Nephron progenitor cell (in vitro differentiated cells): ENCODE data around the gene GPR156.

Source experiments
- DNase-seq: peaks from one replicate; pipeline ENCODE4 v3.0.0; 2021
- H3K27ac Mint-ChIP-seq: 2 replicates; pipeline ENCODE4 v1.8.0; 2021; ENCODE audit warnings: mild to moderate bottlenecking, moderate library complexity, mixed read lengths
- H3K27me3 Mint-ChIP-seq: 2 replicates; pipeline ENCODE4 v1.8.0; 2021; ENCODE audit warnings: mild to moderate bottlenecking, low read depth, mixed read lengths; ENCODE audit not compliant: poor library complexity
- H3K36me3 Mint-ChIP-seq: 2 replicates; pipeline ENCODE4 v1.8.0; 2021; ENCODE audit warnings: low read depth, mixed read lengths
- H3K4me1 Mint-ChIP-seq: 2 replicates; pipeline ENCODE4 v1.8.0; 2021; ENCODE audit warnings: mixed read lengths
- H3K4me3 Mint-ChIP-seq: 2 replicates; pipeline ENCODE4 v1.8.0; 2021; ENCODE audit warnings: mild to moderate bottlenecking, moderate library complexity, mixed read lengths
- H3K9me3 Mint-ChIP-seq: 2 replicates; pipeline ENCODE4 v1.8.0; 2021; ENCODE audit warnings: mild to moderate bottlenecking, moderate library complexity, mixed read lengths
- TF ChIP-seq, protein P1 (sequence below): fragments of 200-600 bp; sonication (generic); IDR thresholded peaks from 2 replicates; pipeline ENCODE4 v1.5.0; 2021; ENCODE audit warnings: antibody characterized with exemption

Gene GPR156

DNA sequence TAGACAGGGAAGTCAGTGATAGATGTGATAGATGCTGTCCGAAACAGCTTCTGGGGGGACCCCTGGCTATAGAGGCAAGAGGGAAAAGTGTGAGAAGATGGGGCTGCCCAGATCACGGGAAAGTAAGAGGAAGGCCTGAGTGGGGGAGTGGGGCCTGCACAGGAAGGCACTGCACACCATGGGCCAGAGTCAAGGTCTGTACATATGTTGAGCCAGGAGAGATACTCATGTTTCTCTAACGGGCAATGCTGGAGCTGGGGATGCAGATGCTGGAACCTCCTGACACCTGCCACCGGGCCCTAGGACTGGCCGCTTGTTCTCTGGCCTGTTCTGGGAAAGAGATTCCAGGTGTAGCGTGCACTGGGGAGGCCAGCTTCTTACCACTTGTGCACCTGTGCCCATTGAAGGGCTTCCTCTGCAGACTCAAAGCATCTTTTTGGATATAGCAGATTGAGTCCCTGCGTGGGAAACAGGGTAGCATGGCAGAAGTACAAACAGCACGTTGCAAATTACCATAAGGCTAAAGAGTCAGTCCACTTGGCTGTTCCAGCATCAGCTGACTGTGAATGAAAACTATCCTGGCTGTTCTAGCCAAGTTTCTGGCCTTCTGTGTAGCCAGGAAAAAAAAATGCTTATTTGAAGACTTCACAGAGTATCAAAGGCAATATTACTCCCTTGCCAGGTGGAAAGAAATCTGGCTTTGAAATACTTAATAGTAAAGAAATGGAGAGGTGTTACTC, 113.7 kb downstream of the GPR156 start:
- H3K36me3 Mint-ChIP-seq, result no peaks in the 10 kb centered on the region
- no peak for DNase-seq
- H3K9me3 Mint-ChIP-seq, result no peaks in the 10 kb centered on the region
- no peaks in the 10 kb centered on the region for H3K27me3 Mint-ChIP-seq
- peaks cover 10% of the 10 kb centered on the region for H3K4me1 Mint-ChIP-seq
- H3K4me3 Mint-ChIP-seq, result no peak overlapping the region
- TF ChIP-seq, protein P1, sequence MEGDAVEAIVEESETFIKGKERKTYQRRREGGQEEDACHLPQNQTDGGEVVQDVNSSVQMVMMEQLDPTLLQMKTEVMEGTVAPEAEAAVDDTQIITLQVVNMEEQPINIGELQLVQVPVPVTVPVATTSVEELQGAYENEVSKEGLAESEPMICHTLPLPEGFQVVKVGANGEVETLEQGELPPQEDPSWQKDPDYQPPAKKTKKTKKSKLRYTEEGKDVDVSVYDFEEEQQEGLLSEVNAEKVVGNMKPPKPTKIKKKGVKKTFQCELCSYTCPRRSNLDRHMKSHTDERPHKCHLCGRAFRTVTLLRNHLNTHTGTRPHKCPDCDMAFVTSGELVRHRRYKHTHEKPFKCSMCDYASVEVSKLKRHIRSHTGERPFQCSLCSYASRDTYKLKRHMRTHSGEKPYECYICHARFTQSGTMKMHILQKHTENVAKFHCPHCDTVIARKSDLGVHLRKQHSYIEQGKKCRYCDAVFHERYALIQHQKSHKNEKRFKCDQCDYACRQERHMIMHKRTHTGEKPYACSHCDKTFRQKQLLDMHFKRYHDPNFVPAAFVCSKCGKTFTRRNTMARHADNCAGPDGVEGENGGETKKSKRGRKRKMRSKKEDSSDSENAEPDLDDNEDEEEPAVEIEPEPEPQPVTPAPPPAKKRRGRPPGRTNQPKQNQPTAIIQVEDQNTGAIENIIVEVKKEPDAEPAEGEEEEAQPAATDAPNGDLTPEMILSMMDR, result no peak
- H3K27ac Mint-ChIP-seq, result peak overlapping the region; percentile 40

DNA sequence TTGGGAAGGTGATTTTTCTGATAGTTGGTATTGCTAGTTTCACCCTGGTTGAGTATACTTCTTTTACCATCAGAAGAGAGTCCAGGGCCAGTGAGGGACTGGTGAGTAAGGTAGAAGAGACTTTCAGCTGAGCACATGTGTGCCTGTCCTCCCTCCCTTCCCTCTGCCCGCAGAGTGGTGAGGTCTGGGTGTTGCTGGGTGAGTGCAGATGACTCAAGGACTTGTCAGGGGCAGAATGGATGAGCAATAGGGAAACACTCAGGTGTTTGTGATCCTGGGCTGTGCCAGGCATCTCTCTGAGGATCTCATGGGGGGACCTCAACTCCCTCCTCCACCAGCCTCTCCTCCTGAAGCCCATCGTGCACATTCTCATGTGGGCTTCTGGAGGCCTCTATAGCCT, 114.8 kb downstream of the GPR156 start:
- H3K4me3 Mint-ChIP-seq, result no peak overlapping the region
- H3K27ac Mint-ChIP-seq, result no peak overlapping the region
- TF ChIP-seq, protein P1, result no peak
- no peaks in the 10 kb centered on the region for H3K9me3 Mint-ChIP-seq
- no peak for DNase-seq
- no peaks in the 10 kb centered on the region for H3K27me3 Mint-ChIP-seq
- no peaks in the 10 kb centered on the region for H3K36me3 Mint-ChIP-seq
- peaks cover 10% of the 10 kb centered on the region for H3K4me1 Mint-ChIP-seq

DNA sequence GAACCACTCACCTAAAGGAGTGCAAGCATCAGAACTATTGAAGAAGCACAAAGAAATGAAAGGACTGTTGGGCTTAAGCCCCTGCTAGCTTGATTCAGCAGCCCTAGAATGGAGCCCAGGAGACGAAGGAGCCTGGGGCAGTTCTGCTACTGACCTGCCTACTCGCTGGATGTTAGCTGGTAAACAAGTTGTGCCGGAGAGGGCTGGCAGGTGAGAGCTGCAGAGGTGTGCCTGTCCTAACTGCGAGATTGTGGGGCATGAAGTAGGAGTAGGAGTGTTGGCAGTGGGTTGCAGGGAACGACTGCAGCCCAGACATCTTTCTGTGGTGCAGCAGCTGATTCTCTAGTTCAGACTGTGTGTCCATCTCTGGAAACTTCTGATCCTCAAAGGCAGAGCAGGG, 115.6 kb downstream of the GPR156 start:
- no peaks in the 10 kb centered on the region for H3K36me3 Mint-ChIP-seq
- no peak overlapping the region for H3K4me3 Mint-ChIP-seq

DNA sequence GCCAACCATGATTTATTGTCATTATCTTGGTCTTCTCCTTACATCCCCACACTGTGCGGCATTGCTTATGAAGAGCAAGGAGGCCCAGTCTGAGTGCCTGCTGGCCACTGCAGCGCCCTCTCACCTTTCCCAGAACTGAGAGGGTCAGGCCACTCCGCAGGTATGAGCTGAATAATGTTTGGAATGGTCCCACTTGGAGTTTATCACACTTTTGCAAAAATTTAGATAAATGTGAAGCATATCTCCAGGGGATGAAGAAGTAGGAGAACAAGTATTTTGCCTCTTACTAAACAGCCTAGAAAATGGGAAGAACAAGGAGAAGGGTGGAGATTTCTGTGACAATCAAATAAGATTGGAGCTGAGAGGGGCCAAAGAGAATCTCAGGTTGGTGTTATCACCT, 116.4 kb downstream of the GPR156 start:
- Mint-ChIP-seq H3K27ac (no peak overlapping the region), H3K36me3 (no peaks in the 10 kb centered on the region), H3K4me3 (no peak overlapping the region), H3K9me3 (no peaks in the 10 kb centered on the region), H3K27me3 (no peaks in the 10 kb centered on the region), H3K4me1 (peaks cover 19% of the 10 kb centered on the region)
- no peak for DNase-seq
- TF ChIP-seq, protein P1, result no peak

More for the DNA sequence above, 115.6 kb downstream of the GPR156 start:
- TF ChIP-seq, protein P1, result no peak
- no peak for DNase-seq
- no peak overlapping the region for H3K27ac Mint-ChIP-seq
- H3K27me3 Mint-ChIP-seq, result no peaks in the 10 kb centered on the region
- H3K9me3 Mint-ChIP-seq, result no peaks in the 10 kb centered on the region
- H3K4me1 Mint-ChIP-seq, result peaks cover 11% of the 10 kb centered on the region

DNA sequence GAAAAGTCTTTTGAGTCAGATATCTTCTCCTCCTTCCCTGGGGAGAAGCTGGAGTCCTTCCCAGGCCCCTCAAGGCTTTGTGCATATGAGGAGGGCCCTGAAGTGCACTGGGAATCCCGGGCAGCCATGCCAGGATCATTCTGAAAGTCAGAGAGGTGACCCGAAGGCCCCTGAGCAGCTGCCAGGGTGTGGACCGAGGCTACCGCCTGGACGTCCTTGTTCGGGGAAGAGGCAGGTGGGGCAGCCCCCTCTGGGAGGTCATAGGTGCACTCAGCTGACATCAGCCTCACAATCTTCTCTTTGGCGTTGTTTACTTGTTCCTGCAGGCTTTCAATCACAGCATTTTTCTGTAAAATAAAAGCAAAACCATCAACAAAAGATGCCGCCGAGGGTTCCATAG, 117.0 kb downstream of the GPR156 start:
- Mint-ChIP-seq H3K27me3 (no peaks in the 10 kb centered on the region), H3K27ac (no peak overlapping the region), H3K4me1 (peaks cover 24% of the 10 kb centered on the region), H3K4me3 (no peak overlapping the region), H3K36me3 (no peaks in the 10 kb centered on the region), H3K9me3 (no peaks in the 10 kb centered on the region)
- no peak for DNase-seq
- TF ChIP-seq, protein P1, result no peak

DNA sequence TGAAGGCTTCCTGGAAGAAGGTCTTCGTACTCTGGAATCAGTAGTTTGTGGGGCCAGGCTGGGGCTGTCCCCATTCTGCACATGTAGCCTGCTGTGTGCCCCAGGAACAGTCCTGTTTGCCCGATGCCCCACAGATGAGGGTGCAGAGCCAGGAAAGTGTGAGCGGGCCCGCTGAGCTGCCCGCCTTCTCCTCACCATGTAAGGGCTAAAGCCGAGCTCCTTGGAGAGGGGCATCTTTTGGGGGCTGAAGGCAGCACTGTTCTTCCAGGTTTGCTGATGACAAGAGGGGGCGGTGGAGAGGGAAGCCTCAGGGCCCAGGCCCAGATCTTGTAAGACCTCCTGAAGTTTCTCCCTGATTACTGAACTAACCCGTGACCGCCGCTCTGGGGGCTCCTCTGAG, 117.5 kb downstream of the GPR156 start:
- Mint-ChIP-seq H3K4me1 (peaks cover 24% of the 10 kb centered on the region), H3K36me3 (no peaks in the 10 kb centered on the region), H3K27me3 (peaks cover 1% of the 10 kb centered on the region), H3K9me3 (no peaks in the 10 kb centered on the region), H3K27ac (no peak overlapping the region), H3K4me3 (no peak overlapping the region)
- TF ChIP-seq, protein P1, result no peak
- no peak for DNase-seq
